Measurements from ENCODE around the gene TSPAN8.

DNA sequence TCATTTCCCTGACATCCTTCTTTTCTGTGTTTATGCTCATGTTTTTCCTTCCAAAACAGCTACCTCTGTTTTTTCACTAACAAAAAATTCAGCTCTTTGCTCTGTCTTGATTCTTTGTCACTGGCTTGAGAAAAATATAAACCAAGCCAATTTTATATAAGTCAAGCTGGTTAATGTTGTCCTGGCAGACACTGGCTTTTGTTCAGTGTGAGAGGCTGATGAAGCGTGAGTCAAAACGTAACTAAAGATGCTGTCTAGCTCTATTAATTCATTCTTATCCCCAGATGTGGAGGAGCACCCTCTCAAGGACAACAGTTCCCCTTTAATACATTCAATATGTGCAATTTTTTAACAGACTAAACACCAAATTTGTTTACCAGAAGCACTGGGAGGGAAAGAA lies 15.8 kb downstream of the TSPAN8 start:
- TF ChIP-seq, protein P1, sequence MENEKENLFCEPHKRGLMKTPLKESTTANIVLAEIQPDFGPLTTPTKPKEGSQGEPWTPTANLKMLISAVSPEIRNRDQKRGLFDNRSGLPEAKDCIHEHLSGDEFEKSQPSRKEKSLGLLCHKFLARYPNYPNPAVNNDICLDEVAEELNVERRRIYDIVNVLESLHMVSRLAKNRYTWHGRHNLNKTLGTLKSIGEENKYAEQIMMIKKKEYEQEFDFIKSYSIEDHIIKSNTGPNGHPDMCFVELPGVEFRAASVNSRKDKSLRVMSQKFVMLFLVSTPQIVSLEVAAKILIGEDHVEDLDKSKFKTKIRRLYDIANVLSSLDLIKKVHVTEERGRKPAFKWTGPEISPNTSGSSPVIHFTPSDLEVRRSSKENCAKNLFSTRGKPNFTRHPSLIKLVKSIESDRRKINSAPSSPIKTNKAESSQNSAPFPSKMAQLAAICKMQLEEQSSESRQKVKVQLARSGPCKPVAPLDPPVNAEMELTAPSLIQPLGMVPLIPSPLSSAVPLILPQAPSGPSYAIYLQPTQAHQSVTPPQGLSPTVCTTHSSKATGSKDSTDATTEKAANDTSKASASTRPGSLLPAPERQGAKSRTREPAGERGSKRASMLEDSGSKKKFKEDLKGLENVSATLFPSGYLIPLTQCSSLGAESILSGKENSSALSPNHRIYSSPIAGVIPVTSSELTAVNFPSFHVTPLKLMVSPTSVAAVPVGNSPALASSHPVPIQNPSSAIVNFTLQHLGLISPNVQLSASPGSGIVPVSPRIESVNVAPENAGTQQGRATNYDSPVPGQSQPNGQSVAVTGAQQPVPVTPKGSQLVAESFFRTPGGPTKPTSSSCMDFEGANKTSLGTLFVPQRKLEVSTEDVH (IDR thresholded peaks at IDR 0.05; ENCODE audit: low read depth, partially characterized antibody) = no peak
- TF ChIP-seq CTCF (IDR thresholded peaks at IDR 0.05 in 2 of 3, conservative IDR thresholded peaks at IDR 0.05 in 1 of 3; ENCODE audit: control insufficient read depth in 2 of 3, extremely low read depth in 1 of 3, insufficient read depth in 1 of 3, low read depth in 3 of 3, low read length in 3 of 3) (no peak), HCFC1 (IDR thresholded peaks at IDR 0.05; ENCODE audit: low read length) (no peak), SRF (IDR thresholded peaks at IDR 0.05; ENCODE audit: low read depth in 2 of 2, low read length in 2 of 2) (no peak), POLR2AphosphoS5 (IDR thresholded peaks at IDR 0.05; ENCODE audit: low read length) (no peak)
